Fibroblast of the conjunctiva (primary cell): Measurements from ENCODE around the gene MYH2.
"Not testable (repeated sequence)": the region's sequence is repeated elsewhere in the genome, so short reads cannot be mapped to it uniquely, and the experiment has no call there.

ENCODE experiments used
- DNase-seq: peaks from one replicate; pipeline ENCODE4 v3.0.0-alpha.2; 2010; ENCODE audit warnings: low read depth

MYH2 gene

DNA sequence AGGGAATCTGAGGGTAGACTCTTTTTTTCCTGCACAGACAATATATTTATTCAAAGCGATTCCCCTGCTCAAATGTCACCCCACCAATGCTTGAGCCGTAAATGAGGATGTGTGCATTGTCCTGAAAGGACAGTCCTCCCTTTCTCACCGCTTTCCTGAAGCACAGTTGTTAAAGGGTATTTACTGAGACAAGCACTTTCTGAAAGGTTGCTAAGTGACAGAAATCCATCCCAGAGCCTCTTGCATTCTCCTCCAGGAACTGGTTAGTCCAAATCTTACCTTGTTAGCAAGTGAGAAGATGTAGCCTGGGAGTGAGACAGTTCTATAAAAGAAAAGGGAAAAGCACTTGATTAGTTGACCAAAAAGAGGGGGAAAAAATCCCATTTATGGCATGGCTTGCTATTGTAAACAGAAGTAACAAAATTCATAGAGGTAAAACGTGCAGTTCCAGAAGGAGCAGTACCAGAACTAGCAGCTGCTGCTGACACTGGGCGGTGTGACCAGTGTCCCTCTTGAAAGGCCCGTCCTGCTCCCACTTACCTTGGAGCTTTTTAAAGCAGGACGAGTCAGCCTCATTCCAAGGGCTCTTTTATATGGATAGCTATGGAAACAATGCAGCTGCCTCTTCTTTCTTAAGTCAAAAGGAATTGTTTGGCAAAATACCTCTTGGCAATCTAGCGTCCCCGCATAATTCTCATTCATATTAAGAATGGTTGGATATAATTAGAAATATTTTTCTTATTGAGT, at the start of gene MYH2:
Gene MYH2, minus strand, starts transcription at position 563 of the 747 bp plus-strand sequence. CDS start 1,738 bp downstream, outside the sequence.
- no peak for DNase-seq

DNA sequence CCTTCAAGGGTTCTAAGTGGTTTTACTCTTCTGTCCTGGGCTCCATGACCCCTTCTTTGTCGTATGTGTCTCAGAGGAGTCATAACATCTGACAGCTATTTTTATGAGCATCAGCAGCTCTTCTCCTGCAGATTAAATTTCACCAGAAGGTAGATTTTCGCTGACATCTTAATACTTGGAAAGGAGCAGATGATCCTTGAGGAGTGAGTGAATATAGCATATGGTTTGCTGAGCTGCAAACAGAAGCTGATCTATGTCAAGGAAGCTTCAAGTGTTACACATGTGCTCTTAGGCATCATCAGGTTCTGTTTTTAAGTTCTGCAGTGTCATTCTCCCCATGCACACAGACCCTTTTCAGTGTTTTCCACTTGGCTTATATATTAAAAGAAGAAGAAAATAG, 49.2 kb upstream of the MYH2 start:
- no peak for DNase-seq

DNA sequence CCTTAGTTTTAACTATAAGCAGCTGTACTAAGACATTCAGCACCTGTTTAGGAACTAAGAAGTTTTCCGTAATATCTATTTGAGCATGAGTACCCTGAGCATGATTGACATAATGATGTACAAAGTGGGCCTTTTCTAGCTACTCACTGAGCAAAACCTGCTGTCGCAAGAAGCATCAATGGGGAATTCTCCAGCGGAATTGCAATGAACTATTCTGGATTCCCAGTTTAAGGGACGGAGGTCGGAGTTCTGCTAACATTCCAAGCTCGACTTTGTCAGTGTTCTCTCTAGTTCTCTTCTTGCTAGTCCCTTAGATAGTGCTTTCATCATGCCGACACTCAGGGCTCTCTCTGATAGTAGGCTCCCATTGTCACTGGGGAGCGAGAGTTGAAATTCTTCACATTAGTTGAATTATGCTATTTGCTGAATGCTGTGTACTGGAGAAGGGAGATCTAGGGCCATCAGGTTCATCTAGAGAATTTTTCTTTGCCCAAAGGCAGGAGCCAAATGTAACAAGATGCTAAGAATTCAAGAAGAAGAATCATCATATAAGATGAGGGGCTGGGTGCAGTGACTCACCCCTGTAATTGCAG, 40.2 kb upstream of the MYH2 start:
- no peak for DNase-seq

DNA sequence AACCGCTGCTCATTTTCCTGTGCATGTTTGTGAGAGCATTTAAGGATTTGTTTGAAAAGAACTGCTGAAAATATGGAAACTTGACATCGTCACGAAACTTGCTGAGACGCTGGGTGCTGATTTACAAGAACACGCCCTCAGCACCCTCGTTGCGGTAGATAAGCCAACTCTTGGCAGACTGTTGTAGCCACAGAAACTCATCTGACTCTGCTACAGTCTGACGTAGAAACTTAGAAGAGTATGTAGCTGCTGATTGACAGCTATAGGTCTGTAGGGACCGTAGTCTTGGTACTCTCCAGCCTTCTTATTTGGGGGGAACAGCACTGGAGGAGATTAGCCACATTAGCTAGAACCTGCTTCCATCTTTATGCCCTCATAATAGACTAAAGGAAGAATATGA, 36.1 kb upstream of the MYH2 start:
- no peak for DNase-seq

DNA sequence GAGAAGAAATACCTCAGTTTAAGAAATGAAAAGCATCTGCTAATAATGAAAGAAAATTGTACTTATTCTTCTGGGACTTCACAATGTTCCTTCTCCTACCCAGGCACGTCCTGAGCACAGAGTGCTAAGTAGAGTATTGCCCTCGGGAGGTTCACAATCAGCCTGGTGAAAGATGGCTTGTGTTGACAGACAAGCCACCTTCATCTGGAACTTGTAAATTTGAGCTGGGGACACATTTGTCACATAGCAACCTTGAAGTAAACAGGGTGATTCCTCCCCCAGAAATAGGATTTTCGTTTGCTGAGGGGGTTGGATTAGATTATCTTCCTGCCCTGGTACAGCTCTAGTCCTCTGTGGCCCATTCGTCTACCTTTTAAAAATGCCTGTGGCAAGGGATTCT, 34.4 kb upstream of the MYH2 start:
- DNase-seq: no peak

DNA sequence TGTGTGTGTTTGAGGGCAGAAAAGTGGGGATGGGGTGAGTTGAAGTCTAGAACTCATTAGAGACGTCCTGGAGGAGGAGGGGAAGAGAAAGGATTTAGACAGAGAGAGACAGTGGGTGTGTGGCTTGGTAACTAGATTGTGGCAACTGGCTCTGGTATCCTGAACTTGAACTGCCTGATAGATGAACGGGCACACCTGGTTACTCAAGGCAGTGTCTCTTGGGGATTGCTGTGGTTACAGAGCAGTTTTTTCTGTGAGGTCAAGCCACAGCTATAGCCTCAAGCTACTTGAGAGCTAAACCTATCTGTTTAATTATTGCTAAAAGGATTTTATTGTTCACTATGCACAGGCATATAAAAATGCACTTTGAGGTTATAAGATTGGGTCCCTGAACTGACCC, 29.8 kb upstream of the MYH2 start:
- no peak for DNase-seq

DNA sequence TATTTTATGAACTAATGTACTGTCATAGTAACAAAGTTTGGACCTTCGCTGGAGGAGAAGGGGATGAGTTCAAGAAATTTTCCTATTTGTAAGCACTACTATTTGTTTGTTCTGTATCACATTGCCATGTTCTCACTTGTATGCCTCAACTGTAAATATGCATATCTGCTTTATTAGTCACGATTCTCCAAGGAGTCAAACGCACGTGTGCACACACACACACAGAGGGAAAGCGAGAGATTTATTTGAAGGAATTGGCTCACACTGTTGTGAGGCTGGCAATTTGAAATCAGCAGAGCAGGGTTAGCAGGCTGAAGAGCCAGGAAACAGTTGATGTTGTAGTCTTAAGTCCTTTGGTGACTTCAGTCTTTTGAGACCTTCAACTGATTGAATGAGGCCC, 24.9 kb upstream of the MYH2 start:
- no peak for DNase-seq

DNA sequence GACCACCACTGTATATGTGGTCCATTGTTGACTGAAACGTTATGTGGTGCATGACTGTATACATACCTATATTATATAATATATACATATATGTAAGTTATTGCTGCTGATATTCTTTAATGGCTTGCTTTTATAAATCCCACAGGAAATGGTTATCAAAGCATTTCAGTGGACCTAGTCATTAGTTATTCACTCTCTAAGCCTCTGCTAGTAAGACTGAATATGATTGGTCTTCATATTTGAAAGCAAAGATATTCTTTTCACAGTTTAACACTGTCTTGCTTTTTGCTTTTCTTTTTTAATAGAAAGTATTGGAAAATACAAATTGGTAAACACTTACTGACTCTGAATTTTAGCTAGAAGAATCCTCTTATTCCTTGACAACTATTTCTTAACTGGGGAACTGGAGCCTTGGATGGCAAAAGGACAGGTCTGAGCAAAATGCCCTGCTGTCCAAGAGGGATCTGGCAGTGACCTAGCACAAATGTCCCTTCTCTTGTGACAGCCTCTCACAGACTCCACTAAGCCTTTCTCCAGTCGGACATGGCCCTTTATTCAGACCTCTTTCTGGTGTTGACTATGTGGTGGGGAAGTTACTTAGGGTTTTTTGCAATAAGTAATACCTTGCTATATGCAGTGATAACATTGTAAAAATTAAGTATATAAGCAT, 14.7 kb upstream of the MYH2 start:
- no peak for DNase-seq

DNA sequence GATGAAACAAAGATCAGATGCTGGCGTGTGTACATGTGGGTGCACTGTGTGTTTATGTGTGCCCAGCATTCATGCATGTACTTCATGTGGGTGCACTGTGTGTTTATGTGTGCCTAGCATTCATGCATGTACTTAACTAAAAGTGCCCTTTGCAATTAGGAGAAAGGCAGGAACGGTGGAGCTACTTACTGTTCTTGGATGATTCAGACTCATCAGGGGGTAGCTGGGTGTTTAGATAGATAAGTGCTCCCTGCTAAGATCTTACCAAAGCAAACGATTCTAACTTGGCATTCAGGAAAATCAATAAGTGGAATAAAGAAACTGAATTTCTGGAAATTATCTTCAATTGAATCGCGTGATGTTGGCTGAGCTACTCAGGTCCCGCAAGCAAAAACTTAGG, 8.6 kb upstream of the MYH2 start:
- no peak for DNase-seq

DNA sequence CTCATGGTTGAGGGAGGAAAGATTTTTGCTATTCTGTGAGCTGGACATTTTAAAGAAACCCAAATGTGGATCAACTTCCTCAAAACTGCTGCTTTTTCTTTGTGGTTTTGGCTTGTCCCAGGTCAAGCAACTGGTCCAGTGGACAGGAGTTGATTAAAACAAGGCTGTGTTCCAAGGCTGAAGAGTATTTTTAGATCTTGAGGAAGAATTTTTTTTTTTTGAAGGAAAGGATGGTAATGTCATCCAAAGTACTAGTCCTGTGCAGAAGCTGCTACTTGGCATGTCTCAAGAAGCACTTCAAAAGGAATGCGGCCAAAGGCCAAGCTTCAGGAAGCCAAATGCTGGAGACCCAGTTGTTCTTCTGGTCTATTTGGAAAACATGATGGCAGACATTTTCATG, 8.0 kb upstream of the MYH2 start:
- DNase-seq: peak; percentile 14

DNA sequence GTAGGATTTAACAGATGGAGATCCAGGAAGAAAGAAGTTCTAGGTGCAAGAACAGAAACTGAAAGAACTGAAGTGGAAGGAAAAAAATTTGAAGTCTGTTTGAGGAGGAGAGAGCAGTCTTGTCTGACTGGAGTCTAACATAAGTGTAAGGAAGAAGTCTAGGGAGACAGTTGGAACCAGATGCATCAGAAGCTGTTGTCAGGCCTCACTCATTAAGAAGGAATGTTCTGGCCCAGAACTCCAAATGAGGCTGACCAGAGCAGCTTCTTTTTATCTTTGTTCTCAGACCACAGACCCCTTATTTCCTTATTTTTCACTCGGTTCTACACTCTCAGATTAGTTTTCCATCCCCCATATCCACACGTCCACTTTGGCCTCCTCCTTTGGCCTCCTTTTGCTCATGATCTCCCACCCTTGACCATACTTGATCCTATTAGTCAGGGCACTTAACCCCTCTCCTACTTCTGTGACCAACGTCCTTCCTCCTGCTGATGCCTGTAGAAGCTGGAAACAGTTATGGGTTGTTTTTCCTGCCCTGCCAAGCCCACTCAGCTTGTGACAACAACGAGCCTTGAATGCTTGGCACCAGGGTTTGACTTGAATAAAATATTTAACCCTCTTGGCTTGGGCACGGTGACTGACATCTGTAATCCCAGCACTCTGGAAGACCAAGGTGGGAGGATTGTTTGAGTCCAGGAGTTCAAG, 7.0 kb upstream of the MYH2 start:
- no peak for DNase-seq

DNA sequence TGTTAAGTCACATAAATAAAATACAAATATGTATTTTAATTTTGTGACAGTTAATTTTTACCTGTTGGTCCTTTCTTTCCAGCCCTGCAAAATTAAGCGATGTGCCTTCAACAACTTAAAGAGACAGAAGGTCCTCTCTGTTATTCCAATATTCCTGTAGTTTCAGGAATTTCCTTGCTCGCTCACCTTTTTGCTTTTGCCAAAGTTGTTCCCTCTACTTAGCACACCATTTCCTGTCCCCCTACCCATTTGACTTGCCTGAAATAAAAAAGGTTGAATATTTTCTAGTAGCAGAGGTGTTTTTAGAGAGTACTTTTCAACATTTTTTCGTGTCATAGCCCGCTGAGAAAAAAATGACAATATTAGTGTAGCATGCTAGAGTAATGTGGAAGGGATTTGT, 556 bp upstream of the MYH2 start:
- DNase-seq: no peak

DNA sequence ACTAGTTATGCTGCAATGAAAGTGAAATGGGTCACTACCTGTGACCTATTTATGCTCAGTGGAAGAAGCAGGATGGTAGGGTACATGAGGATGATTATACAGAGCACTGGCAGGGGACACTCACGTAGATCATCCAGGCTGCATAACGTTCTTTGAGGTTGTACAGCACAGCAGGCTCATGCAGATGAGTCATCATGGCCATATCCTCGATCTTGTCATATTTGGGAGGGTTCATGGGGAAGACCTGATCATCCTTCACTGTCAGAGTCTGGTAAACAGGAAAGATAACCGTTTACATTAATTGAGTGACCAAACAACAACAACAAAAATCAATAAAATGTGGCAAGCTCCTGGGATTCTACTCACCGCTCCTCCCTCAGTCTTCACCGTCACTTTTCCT, 2.1 kb downstream of the MYH2 start:
- DNase-seq: no peak

DNA sequence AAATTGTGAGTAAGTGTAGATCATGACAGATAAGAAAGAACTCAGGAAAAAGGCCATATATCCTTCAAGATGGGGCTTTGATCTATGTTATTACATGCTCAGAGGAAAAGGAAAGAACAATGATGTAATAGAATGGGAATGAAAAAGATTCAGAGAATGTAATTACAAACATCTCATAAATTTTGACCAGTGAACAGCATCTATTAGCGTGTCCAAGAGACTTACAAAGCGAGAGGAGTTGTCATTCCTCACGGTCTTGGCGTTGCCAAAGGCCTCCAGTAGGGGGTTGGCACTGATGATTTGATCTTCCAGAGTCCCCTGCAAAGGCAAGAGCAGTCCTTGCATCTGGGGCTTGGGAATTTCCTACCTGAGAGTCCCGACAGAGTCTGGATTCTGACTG, 6.0 kb downstream of the MYH2 start:
- DNase-seq: not testable (repeated sequence)

DNA sequence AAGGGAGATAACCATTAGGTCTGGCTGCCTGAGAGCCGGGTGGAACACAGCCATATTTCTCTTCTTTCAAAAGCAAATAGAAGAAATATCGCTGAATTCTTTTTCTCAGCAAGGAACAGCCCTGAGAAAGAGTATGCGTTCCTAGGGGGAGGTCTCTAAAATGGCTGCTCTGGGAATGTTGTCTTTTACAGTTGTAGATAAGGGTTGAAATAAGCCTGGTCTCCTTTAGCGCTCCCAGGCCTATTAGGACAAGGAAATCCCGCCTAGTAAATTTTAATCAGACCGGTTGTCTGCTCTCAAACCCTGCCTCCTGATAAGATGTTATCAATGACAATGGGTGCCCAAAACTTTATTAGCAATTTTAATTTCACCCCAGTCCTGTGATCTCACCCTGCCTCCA, 8.3 kb downstream of the MYH2 start:
- not testable (repeated sequence) for DNase-seq

DNA sequence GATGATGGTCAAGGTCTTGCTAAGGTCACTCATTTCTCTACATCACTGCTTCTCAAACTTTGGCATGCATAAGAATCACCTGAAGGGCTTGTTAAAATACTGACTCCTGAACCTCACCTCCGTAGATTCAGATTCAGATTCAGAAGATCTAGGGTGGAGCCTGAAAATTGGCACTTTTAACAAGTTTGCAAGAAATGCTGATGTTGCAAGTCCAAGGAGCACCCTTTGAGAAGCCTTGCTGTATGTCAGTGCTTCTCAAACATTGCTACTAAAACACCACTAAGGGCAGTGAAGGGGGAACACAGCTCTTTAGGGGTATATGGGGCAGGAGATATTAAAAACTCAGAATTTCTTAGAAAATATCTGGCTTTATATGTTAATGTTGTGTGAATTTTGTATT, 17.4 kb downstream of the MYH2 start:
- DNase-seq: no peak

DNA sequence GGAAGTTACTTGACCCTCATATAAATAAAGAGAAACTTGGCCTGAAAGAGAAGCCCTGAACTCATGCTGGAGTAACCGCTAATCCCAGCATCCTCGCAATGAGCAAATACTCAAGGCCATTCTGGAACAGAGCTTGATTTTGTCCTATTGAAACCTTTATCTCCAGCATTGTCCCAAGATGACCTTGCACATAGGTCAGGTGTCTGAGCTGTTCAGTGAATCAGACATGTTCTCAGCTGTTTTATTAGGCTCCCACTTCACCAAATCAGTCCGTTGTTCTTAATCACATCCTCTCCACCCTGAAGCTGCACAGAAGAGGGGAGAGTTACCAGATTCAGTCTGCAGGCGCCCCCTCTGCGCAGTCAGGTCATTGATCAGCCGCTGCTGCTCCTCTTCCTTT, 22.0 kb downstream of the MYH2 start:
- DNase-seq: no peak

DNA sequence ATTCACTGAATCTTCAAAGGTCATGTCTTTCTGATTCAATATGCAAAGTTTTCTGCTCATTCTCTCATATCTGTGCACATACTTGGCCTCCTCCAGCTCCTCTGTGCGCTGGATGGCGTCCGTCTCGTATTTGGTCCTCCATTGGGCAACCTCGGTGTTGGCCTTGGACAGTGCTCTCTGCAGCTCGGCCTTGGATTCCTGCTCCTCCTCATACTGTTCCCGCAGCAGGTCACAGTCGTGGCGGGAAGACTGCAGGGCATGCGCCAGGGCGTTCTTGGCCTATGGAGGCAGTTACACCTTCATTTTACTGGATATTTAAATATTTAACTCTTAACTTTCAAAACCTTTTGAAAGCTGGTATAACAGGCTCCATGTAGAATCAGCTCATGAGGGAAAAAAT, 22.9 kb downstream of the MYH2 start:
- DNase-seq: no peak

DNA sequence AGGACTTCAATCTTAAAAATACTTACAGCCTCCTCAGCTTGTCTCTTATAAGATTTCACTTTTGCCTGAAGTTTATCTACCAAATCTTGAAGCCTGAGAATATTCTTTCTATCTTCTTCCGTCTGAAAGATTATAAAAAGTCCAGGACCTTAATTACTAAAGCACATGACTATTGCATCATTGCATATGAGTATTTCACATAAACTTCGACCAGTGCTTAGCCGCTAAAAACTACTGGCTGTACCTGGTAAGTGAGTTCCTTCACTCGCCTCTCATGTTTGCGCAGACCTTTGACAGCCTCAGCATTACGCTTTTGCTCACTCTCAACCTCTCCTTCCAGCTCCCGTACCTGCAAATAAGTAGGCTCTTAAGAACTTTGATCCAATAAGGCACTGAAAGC, 26.4 kb downstream of the MYH2 start:
- no peak for DNase-seq

DNA sequence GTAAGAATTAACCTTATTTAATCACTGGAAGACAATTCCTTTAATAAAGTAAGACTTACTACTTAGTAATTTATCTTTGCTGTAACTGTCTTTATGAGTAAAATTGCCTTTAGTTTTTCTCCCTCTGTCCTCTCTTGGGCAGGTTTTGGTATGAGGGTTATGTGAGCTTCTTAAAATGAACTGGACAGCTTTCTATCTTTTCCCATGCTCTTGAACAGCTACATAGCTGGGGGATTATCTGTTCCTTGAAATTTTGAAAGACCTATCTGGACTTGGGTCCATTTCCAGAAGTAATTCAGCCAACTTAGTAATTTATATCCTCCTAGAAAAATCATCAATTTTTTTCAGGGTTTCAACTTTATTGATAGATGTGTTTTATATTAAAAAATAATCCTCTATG, 27.5 kb downstream of the MYH2 start:
- no peak for DNase-seq

DNA sequence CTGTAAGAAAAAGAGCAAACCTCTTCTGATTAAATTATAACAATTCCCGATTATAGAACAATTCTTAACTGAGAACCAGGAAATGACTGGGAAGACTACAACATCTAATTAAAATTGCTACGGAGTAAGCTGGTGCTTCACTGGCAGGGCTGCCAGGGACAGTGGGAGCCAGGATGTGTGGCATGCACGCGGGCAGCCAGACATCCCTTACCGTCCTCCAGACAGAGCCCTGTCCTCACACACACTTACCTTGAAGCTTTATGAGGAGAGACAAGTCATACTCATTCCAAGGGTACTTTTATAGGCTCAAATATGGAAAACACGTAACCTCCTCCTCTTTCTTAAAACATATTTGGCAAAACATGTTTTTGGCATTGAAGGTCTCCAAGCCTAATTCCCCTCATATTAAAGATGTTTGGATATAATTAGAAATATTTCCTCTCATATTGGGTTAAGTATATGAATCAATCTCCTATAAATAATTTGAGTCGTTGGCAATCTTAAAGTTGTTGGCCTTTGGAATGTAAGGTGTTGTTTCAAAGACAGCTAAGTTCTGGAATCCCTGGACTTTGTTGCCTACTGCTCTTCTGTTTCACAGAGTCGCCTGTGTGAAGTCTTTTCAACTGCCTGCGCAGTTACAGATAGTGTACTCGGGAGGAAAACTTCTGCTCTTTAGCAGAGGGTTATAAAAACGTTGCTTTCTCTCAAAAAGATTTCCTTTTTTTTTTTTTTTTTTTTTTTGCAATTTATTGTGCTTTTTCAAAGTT, 31.0 kb downstream of the MYH2 start, which contains the start of gene MYH1:
Gene MYH1, minus strand, starts transcription at position 272 of the 767 bp plus-strand sequence. CDS start 1,900 bp downstream, outside the sequence.
- DNase-seq: no peak

DNA sequence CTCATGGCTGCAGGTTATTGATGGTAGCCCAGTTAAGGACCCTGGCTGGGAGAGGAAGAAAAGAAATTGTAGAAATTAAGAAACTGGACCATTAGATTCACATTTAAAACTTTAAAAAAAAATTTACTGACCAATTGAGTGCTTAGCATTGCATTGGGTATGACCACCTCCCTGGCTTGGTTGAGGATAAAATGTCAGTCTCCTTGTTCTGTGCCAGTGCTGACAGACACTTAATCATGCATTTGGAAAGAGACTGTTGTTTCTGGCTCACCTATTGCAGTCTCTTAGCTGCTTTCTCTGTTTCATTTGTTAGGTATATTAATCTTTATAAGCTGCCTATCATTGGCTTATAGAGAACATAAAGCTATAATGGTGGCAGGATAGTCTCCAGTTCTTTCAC, 32.8 kb downstream of the MYH2 start:
- DNase-seq: no peak
